Activated CD8-positive, alpha-beta memory T cell treated with anti-CD3 and anti-CD28 coated beads for 48 hours (primary cell): Measurements from ENCODE around the gene IPMK.
"Not testable (repeated sequence)": the region's sequence is repeated elsewhere in the genome, so short reads cannot be mapped to it uniquely, and the experiment has no call there.

Experiments
- DNase-seq, 3 experiments: peaks; one replicate each; pipeline ENCODE4 v3.0.0-alpha.2; 2020; ENCODE audit warnings: low read depth in 2 of 3, low spot score in 2 of 3

The IPMK gene

DNA sequence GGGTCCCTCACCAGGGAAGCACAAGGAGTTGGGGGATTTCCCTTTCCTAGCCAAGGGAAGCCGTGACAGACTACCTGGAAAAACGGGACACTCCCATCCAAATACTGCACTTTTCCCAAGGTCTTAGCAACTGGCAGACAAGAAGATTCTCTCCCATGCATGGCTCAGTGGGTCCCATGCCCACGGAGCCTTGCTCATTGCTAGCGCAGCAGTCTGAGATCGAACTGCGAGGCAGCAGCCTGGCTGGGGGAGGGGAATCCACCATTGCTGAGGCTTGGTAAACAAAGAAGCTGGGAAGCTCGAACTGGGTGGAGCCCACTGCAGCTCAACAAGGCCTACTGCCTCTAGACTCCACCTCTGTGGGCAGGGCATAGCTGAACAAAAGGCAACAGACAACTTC is 37.8 kb downstream of the IPMK start:
- not testable (repeated sequence) for DNase-seq

GRCh38 chr10:58225654-58226053 is 42.0 kb downstream of the IPMK start:
- DNase-seq: no peak

- DNase-seq: no peak
Measured at GRCh38 chr10:58220769-58221451, 46.8 kb downstream of the IPMK start.

- no peak for DNase-seq
Measured at GRCh38 chr10:58219875-58220274, 47.8 kb downstream of the IPMK start.

DNA sequence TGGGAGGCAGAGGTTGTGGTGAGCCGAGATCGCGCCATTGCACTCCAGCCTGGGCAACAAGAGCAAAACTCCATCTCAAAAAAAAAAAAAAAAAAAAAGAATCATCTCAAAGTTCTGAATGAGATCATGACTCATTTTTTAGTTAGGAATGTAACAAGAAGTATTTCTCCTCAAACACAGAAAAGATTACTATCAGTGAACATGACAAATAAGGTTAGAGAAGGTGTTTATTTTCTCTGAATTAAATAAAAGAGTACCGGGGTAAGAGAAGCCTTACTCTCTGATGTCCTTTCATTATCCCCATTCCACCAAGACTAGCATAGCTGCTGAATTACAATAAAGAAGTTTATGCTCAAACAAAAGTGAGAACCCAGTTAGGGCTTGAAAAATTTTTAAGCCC is 50.1 kb downstream of the IPMK start:
- DNase-seq: no peak

DNA sequence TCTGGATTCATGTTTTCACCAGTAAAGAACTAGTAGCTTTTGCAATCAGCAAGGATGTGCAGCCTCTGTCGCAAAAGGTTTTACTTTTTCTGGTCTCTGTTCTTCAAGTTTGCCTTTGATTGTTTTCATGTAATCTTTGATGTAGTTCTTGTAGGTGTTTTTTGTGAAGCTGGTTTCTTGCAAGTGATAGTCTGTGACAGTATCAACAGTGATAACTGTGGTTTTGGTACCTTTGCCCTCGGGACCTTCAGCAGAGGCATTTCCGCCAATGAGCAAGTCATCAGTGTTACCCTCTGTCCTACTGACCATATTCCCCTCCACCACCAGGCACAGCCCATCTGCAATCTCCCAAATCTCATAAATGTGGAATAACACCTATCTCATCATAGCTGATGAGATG is 55.1 kb downstream of the IPMK start:
- no peak for DNase-seq

- DNase-seq: no peak
Measured at GRCh38 chr10:58210160-58210559, 57.5 kb downstream of the IPMK start.

GRCh38 chr10:58209669-58210068 is 58.0 kb downstream of the IPMK start:
- DNase-seq: no peak

GRCh38 chr10:58206251-58206650 is 61.4 kb downstream of the IPMK start:
- DNase-seq: no peak

DNA sequence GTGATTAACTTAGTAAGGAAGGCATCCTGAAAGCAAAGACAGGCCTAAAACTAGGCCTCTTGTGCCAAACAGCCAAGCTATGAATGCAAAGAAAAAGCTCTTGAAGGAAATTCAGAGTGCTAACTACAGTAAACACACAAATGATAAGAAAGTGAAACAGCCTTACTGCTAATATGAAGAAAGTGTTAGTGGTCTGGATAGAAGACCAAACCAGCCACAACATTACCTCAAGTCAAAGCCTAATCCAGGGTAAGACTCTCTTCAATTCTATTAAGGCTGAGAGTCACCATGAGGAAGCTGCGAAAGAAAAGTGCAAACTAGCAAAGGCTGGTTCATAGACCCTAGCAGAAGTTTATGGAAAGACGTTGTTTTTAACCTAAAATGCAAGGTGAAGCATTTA is 66.0 kb downstream of the IPMK start:
- DNase-seq: no peak

- DNase-seq: no peak
Measured at GRCh38 chr10:58189269-58189668, 78.4 kb downstream of the IPMK start.

DNA sequence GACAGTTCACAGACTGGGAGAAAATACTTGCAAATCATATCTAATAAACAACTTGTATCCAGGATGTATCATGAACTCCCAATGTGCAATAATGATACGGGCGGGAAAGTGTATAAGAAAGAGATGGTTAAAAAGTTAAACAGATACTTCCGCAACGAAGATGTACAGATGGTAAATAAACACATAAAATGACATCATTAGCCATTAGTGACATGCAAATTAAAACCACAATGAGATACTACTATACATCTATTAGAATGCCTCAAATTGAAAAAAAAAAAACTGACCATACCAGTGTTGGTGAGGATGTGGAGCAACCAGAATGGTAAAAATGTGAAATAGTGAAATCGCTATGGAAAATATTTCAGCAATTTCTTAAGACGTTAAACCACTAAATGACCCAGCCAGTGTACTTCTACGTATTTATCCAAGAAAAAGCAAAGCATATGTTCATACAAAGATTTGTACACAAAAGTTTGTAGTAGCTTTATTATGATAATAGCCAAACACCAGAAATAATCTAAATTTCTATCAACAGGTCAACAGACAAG is 83.5 kb downstream of the IPMK start:
- DNase-seq: no peak

DNA sequence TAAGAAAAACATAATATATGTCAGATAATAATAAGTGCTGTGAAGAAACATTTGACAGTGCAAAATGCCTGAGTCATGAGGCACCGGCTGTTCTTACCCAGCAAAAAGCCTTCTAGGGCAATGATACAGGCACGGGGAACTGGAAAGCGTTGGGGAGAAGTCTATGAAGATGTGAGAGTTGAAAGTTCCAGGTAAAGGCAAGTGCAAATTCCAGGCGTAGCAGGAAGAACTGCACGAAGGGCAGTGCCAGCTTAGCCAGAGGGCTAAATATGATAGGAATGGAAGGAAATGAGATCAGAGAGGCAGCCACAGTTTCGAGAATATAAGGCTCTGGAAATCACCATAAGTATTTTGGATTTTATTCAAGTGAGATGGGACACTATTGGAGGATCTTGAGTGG is 87.0 kb downstream of the IPMK start:
- no peak for DNase-seq

GRCh38 chr10:58179238-58179637 is 88.5 kb downstream of the IPMK start:
- DNase-seq: no peak

DNA sequence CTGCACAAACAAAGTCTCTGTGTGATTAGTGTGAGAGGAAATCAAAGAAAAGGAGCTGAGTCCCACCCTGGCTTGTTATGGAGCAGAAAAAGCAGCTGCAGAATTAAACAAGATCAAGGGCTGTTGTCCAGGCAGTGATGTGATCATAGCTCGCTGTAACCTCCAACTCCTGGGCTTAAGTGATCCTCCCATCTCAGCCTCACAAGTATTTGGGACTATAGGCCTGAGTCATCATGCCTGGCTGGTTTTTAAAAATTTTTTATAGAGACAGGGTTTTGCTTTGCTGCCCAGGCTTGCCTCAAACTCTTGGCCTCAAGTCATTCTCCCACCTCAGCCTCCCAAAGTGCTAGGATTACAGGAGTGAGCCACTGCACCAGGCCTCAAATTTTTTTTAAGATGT is 88.9 kb downstream of the IPMK start:
- DNase-seq: no peak

- DNase-seq: no peak
Measured at GRCh38 chr10:58177362-58177947, 90.2 kb downstream of the IPMK start.

DNA sequence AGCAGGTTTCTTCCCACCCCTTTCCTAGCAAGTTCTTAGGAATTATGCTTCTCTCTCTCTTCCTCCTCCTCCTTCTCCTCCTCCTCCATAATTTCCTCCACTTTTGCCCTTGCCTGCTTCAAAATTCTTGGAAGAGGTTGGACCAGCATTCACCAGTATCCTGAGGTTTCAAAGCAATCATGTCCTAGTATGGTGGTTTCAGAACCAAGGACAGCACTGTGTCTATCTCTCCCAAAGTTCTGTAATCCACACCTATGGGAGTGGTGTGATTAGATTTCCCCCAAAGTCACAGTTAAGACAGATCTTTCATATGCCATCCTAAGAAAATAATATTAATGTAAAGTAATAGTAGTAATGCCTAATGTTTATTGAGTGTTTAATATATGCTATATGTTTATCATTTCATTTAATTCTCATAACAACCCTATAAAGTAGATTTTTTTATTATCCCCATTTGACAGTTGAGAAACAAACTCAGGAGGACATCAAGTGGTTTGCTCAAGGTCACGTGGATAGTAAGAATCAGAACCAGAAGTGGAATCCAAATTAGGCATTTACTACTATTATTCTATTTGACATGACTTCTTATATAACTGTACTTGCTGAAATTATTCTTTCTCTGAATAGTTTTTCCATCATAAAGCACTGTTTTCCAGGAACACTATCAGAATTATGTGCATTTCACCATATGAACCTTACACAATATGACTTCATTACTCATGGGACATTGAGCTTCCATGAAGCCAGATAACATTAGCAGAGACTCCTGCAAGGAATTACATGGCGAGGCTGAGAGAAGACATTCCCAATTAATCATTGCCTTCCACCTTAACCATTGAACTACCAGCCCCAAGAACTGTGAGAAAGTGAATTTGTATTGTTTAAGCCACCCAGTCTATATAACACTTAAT is 91.4 kb downstream of the IPMK start:
- DNase-seq: no peak

DNA sequence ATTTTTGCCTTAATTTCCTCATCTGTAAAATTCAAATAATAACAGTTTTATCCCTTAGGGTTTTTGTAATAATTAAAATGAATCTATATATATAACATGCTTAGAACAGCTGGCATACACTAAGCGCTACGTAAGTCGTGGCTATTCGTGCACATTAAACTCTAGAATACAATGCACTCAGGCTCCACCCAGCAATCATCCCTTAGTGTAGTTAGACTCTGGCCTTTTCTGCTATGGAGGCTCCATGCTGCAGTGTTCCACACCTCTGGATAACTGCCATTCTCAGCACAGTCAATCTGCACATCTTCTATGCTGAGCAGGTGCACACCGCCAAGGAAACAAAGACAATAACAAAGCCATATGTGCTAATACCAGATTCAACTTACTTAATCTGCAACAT is 92.9 kb downstream of the IPMK start:
- no peak for DNase-seq

DNA sequence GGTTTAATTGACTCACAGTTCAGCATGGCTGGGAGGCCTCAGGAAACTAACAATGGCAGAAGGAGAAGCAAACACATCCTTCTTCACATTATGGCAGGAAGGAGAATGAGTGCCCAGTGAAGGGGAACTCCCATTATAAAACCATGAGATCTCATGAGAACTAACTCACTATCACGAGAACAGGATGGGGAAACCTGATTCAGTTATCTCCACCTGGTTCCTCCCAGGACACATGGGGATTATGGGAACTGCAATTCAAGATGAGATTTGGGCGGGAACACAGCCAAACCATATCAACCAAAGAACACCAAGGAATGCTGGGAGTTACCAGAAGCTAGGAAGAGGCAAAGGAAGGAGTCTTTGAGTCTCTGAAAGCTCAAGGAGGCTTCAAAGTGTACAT is 94.3 kb downstream of the IPMK start:
- DNase-seq: no peak

GRCh38 chr10:58171146-58171545 is 96.5 kb downstream of the IPMK start:
- no peak for DNase-seq

DNA sequence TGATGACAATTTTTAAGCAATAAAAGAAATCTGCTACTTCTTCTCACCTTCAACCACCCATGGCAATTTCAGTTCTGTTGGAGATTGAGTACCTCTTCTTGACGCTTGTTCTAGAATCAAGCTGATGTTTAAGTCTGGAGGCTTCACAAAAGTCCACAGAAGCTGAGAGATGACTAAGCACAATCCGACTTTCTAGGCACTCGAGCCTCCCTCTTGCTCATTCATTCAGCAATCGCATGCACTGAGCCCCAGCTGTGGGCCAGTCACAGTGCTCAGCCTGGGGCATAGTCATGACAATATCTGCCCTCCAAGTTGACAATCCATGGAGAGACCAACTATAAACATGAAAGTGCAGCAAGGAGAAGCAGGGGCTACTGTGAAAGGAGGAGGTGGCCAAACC is 103.2 kb downstream of the IPMK start:
- DNase-seq: no peak

DNA sequence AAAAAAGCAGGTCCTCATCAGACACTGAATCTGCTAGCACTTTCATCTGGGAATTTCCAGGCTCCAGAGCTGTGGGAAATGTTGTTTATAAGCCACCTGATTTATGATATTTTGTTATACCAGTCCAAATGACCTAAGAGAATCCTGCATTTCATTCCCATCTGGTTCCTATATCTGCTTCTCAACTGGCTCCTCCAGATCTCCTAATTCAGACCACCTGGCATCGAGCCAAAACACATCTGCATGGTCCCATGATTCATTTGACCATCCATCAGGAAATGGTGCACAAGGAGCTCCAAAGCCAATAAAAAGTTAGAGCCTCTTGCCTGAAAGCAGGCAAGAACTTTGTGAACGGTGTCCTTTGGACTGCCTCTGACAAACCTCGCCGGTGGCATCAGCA is 108.9 kb downstream of the IPMK start:
- DNase-seq: no peak
